HCT116 (cell line): ENCODE results near the gene PDE4B. TPM values are rescaled to one million over a fixed set of nuclear protein-coding genes. Genes with fewer than 3 reads are reported as not detected.

Source experiments
- ATAC-seq: fragments of 200-7000 bp; cut with Tn5 transposase; 2 replicates; pipeline ENCODE4 v1.9.1; 2020; ENCODE audit warnings: mild to moderate bottlenecking, moderate library complexity
- BruUV-seq: library from RNA; stranded (reverse); fragments of 400-500 nt; replicated peaks from 2 replicates; lab custom pipeline; 2021; lab: Mats Ljungman, UMichigan
- CTCF ChIA-PET: fragments of 300-600 bp; sonication (Branson Sonifier 250); formaldehyde crosslinking; loops from one replicate; lab custom pipeline; 2021; ENCODE audit warnings: antibody characterized with exemption; lab: Charles Lee
- POLR2A ChIA-PET: fragments of 300-600, 350-600 bp; sonication (Branson Sonifier 250); formaldehyde crosslinking; loops from one replicate; lab custom pipeline; 2021; ENCODE audit warnings: antibody characterized with exemption; lab: Charles Lee
- RAD21 ChIA-PET, 2 experiments: fragments of 300-600 bp; sonication (Branson Sonifier 250); formaldehyde crosslinking; loops; one replicate each; lab custom pipeline; 2023; ENCODE audit warnings: low total read pairs in 2 of 2; ENCODE audit not compliant: uncharacterized antibody in 2 of 2, unreplicated experiment in 2 of 2, low non-redundant PET in 1 of 2; lab: Charles Lee
- DNase-seq: peaks from one replicate; pipeline ENCODE4 v3.0.0-alpha.2; 2010; ENCODE audit warnings: low read depth, low spot score
- H2AFZ ChIP-seq: fragments of 200-600 bp; shearing (Covaris generic), sonication (generic); 2 replicates; pipeline ENCODE4 v1.6.1; 2017; ENCODE audit warnings: low read depth, mixed run types, mixed read lengths, antibody characterized with exemption, low read length; ENCODE audit not compliant: poor library complexity, severe bottlenecking
- H3K27ac ChIP-seq: 2 replicates; pipeline ENCODE4 v1.5.1; 2012; ENCODE audit warnings: low read depth, low read length
- H3K27me3 ChIP-seq: fragments of 200-600 bp; sonication (generic); 2 replicates; pipeline ENCODE4 v1.6.1; 2016; ENCODE audit warnings: mixed run types, low read length, mixed read lengths; ENCODE audit not compliant: insufficient read depth
- H3K36me3 ChIP-seq, 2 experiments: fragments of 200-500 bp in 1 of 2; fragments of 200-600 bp in 1 of 2; sonication (Bioruptor generic) in 1 of 2; sonication (generic) in 1 of 2; 2 replicates each; pipeline versions ENCODE4 v1.5.1 to v1.6.1; 2014 to 2016; ENCODE audit warnings: low read length in 2 of 2, inconsistent platforms in 1 of 2, mixed read lengths in 1 of 2, mixed run types in 1 of 2; ENCODE audit not compliant: insufficient read depth in 2 of 2, control insufficient read depth in 1 of 2
- H3K4me1 ChIP-seq, 2 experiments: fragments of 200-600 bp in 1 of 2; sonication (generic) in 1 of 2; 2 replicates each; pipeline versions ENCODE4 v1.5.1 to v1.6.1; 2012 to 2017; ENCODE audit warnings: low read length in 2 of 2, inconsistent platforms in 1 of 2, mild to moderate bottlenecking in 1 of 2, mixed read lengths in 1 of 2, mixed run types in 1 of 2, moderate library complexity in 1 of 2; ENCODE audit not compliant: insufficient read depth in 2 of 2, control insufficient read depth in 1 of 2
- H3K4me2 ChIP-seq: fragments of 200-600 bp; sonication (generic); 2 replicates; pipeline ENCODE4 v1.6.1; 2017; ENCODE audit warnings: mixed run types, low read length, mixed read lengths
- H3K4me3 ChIP-seq, 2 experiments: fragments of 200-600 bp in 1 of 2; sonication (generic) in 1 of 2; replicated peaks in 1 of 2; 2 replicates each; pipeline ENCODE4 v1.5.1; 2011 to 2016; ENCODE audit warnings: low read length in 2 of 2, control low read depth in 1 of 2, low read depth in 1 of 2, mild to moderate bottlenecking in 1 of 2, mixed read lengths in 1 of 2, mixed run types in 1 of 2
- H3K79me2 ChIP-seq: fragments of 200-600 bp; sonication (generic); 2 replicates; pipeline ENCODE4 v1.6.1; 2017; ENCODE audit warnings: mild to moderate bottlenecking, mixed run types, low read length, moderate library complexity, mixed read lengths; ENCODE audit not compliant: insufficient read depth
- H3K9ac ChIP-seq: fragments of 200-600 bp; sonication (generic); 2 replicates; pipeline ENCODE4 v1.6.1; 2016; ENCODE audit warnings: low read length, mixed read lengths
- H3K9me2 ChIP-seq: fragments of 200-600 bp; sonication (generic), shearing (Covaris generic); 2 replicates; pipeline ENCODE4 v1.6.1; 2017; ENCODE audit warnings: mixed run types, mild to moderate bottlenecking, moderate library complexity; ENCODE audit not compliant: insufficient read depth
- H3K9me3 ChIP-seq, 2 experiments: fragments of 200-500 bp in 1 of 2; fragments of 200-600 bp in 1 of 2; sonication (Bioruptor generic) in 1 of 2; sonication (generic) in 1 of 2; 2 replicates each; pipeline ENCODE4 v1.6.1; 2014 to 2017; ENCODE audit warnings: low read length in 2 of 2, mixed read lengths in 2 of 2, inconsistent platforms in 1 of 2, low read depth in 1 of 2, mild to moderate bottlenecking in 1 of 2, mixed run types in 1 of 2, moderate library complexity in 1 of 2; ENCODE audit not compliant: control insufficient read depth in 1 of 2, insufficient read depth in 1 of 2
- H4K20me1 ChIP-seq: fragments of 200-600 bp; sonication (generic), shearing (Covaris generic); 2 replicates; pipeline ENCODE4 v1.6.1; 2017; ENCODE audit warnings: mixed run types, mild to moderate bottlenecking, moderate library complexity; ENCODE audit not compliant: insufficient read depth
- CEBPB ChIP-seq: IDR thresholded peaks from 2 replicates; pipeline ENCODE4 v1.6.1; 2012; ENCODE audit warnings: low read depth
- EZH2 ChIP-seq: fragments of 200-600 bp; sonication (generic); IDR thresholded peaks from 2 replicates; pipeline ENCODE4 v1.6.1; 2017; ENCODE audit warnings: antibody characterized with exemption, mixed run types
- EZH2phosphoT487 ChIP-seq: fragments of 200-600 bp; IDR thresholded peaks from 2 replicates; pipeline ENCODE4 v1.6.1; 2018; ENCODE audit warnings: antibody characterized with exemption, borderline replicate concordance
- POLR2AphosphoS5 ChIP-seq: IDR thresholded peaks from 2 replicates; pipeline ENCODE4 v1.6.1; 2011; ENCODE audit warnings: mild to moderate bottlenecking, low read depth, low read length, moderate library complexity
- TCF7L2 ChIP-seq: IDR thresholded peaks from 2 replicates; pipeline ENCODE4 v1.7.0; 2011; ENCODE audit warnings: borderline replicate concordance, inconsistent platforms; ENCODE audit not compliant: insufficient read depth, insufficient read length; ENCODE audit errors: extremely low read depth
- YY1 ChIP-seq: IDR thresholded peaks from 2 replicates; pipeline ENCODE4 v1.6.1; 2011; ENCODE audit warnings: low read length, low read depth, moderate library complexity, mild to moderate bottlenecking; ENCODE audit not compliant: insufficient replicate concordance; ENCODE audit errors: extremely low read depth
- intact Hi-C: fragments of 100-400 bp; cut with micrococcal nuclease; formaldehyde crosslinking; loops from 2 replicates; pipeline ENCODE4 v1.10.0; 2022
- total RNA-seq: library from RNA; stranded (reverse); gene quantifications from one replicate; pipeline ENCODE4 v1.2.1, GENCODE V29; 2021; ENCODE audit not compliant: unreplicated experiment
- TF ChIP-seq, protein P1 (sequence below): IDR thresholded peaks from 2 replicates; pipeline ENCODE4 v1.6.1; 2012
- TF ChIP-seq, protein P2 (sequence below): IDR thresholded peaks from 2 replicates; pipeline ENCODE4 v1.6.1; 2011; ENCODE audit warnings: mild to moderate bottlenecking, low read length, moderate library complexity; ENCODE audit not compliant: insufficient replicate concordance; ENCODE audit errors: extremely low read depth

The PDE4B gene
- total RNA-seq, 1 experiment from 2014 or later, result 76.9 TPM

DNA sequence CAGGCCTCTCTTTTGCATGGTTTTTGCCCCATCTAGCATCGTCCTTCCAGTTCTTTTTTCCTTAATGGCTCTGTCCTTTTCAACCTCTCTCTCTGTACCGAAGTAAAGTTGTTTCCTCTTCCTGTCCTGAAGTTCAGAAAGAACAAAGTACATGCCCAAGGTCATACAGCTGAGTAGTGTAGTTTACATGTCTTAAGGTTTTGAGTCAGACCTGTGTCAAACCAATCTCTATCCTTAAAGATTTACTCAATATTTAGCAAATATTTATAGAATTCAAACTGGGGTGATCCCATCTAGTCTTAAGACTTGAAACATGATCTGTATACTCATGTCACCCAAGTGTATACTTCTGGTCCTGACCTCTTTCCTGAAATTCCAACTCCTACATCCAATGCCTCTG is 622.6 kb downstream of the PDE4B start:
- Histone ChIP-seq H3K36me3 (no peaks in the 10 kb centered on the region), H3K4me1 (no peaks in the 10 kb centered on the region; a peak in 1 of 4 replicates), H3K9me2 (no peaks in the 10 kb centered on the region), H3K9me3 (peaks cover 0 to 5% of the 10 kb centered on the region in 2 experiments; a peak in 1 of 4 replicates), H3K27me3 (no peaks in the 10 kb centered on the region), H3K9ac (no peak overlapping the region), H3K27ac (no peak overlapping the region), H2AFZ (no peak overlapping the region), H3K4me2 (no peak overlapping the region), H3K4me3 (no peak overlapping the region), H3K79me2 (no peaks in the 10 kb centered on the region), H4K20me1 (no peaks in the 10 kb centered on the region)
- ATAC-seq (no peak), DNase-seq (no peak)
- POLR2A ChIA-PET, result no interaction called here
- BruUV-seq, result no TSS peak
- intact Hi-C loops, result no loop called here
- TF ChIP-seq CEBPB (no peak), POLR2AphosphoS5 (no peak), YY1 (no peak), TCF7L2 (no peak), EZH2phosphoT487 (no peak), EZH2 (no peak)
- TF ChIP-seq, protein P1, sequence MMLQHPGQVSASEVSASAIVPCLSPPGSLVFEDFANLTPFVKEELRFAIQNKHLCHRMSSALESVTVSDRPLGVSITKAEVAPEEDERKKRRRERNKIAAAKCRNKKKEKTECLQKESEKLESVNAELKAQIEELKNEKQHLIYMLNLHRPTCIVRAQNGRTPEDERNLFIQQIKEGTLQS, result no peak
- TF ChIP-seq, protein P2, sequence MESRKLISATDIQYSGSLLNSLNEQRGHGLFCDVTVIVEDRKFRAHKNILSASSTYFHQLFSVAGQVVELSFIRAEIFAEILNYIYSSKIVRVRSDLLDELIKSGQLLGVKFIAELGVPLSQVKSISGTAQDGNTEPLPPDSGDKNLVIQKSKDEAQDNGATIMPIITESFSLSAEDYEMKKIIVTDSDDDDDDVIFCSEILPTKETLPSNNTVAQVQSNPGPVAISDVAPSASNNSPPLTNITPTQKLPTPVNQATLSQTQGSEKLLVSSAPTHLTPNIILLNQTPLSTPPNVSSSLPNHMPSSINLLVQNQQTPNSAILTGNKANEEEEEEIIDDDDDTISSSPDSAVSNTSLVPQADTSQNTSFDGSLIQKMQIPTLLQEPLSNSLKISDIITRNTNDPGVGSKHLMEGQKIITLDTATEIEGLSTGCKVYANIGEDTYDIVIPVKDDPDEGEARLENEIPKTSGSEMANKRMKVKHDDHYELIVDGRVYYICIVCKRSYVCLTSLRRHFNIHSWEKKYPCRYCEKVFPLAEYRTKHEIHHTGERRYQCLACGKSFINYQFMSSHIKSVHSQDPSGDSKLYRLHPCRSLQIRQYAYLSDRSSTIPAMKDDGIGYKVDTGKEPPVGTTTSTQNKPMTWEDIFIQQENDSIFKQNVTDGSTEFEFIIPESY, result no peak
- RAD21 ChIA-PET, result no interaction called here
- CTCF ChIA-PET, result no interaction called here
